Measurements from ENCODE around the gene HOXA3. TPM values are rescaled to one million over a fixed set of nuclear protein-coding genes. Genes with fewer than 3 reads are reported as not detected.

The HOXA3 gene
- total and polyA plus RNA-seq, 2 of the 8 experiments (the other 6 are each of a cell fraction or from before 2014, with no cell fraction given), result not detected

DNA sequence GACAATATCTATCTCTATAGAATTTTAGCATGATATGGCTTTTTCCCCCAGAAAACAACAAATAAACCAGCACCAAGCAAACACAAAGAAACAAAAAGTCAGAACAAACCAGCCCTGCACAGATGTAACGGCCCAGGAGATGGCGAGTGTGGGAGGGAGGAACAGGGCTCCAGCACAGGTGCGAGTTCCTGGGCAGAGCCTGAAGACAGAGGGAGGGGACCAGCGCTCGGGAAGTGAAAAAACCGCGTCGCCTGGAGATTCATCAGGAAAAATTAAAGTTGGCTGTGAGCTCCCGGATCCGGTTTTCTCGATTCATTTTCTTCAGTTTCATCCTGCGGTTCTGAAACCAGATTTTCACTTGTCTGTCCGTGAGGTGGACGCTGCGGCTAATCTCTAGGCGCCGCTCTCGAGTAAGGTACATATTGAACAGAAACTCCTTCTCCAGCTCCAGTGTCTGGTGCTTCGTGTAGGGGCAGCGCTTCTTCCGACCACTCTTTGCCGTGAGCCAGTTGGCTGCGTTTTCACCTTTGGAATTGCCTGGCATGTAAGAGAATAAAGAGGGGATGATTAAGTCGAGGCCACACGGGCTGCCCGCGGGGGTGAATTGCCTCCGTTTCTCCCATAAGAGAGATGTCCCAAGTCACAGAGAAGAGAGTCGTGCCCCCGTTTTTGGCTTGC is 19.4 kb upstream of the HOXA3 start (continued):
- no peak for TF ChIP-seq GTF2F1 (IDR thresholded peaks at IDR 0.05; ENCODE audit: borderline replicate concordance, low read depth, low read length)
- no peak for TF ChIP-seq ASH2L (IDR thresholded peaks at IDR 0.05; ENCODE audit: low read length)
- TF ChIP-seq CEBPB (IDR thresholded peaks at IDR 0.05; ENCODE audit: low read depth, low read length), result no peak
- no peak for TF ChIP-seq CHD1 (IDR thresholded peaks at IDR 0.05; ENCODE audit: low read depth, low read length)
- no peak for TF ChIP-seq TEAD4 (IDR thresholded peaks at IDR 0.05; ENCODE audit: low read depth, low read length)
- no peak for TF ChIP-seq RBBP5 (IDR thresholded peaks at IDR 0.05; ENCODE audit: borderline replicate concordance, low read depth, low read length)
- no peak for TF ChIP-seq SRF (IDR thresholded peaks at IDR 0.05; ENCODE audit: low read depth, low read length)
- no peak for TF ChIP-seq ATF2 (IDR thresholded peaks at IDR 0.05; ENCODE audit: low read length)
- no peak for TF ChIP-seq POU5F1 (IDR thresholded peaks at IDR 0.05; ENCODE audit: low read depth, low read length)
- TF ChIP-seq ZNF274 (IDR thresholded peaks at IDR 0.05; ENCODE audit: borderline replicate concordance, extremely low read depth, low read length), result no peak
- TF ChIP-seq SP4 (IDR thresholded peaks at IDR 0.05; ENCODE audit: low read length), result no peak
